GM19023 (cell line): ENCODE data around the gene EVI5L.

Experiments used
- ATAC-seq: cut with Tn5 transposase; IDR thresholded peaks from one replicate; pipeline ENCODE4 v1.9.1; 2021; ENCODE audit warnings: mild to moderate bottlenecking, moderate library complexity; ENCODE audit not compliant: unreplicated experiment

The EVI5L gene

GRCh38 chr19:7910321-7911161 is 80.5 kb downstream of the EVI5L start:
- ATAC-seq, result no peak

GRCh38 chr19:7911508-7912143 is 81.6 kb downstream of the EVI5L start:
- ATAC-seq, result no peak

DNA sequence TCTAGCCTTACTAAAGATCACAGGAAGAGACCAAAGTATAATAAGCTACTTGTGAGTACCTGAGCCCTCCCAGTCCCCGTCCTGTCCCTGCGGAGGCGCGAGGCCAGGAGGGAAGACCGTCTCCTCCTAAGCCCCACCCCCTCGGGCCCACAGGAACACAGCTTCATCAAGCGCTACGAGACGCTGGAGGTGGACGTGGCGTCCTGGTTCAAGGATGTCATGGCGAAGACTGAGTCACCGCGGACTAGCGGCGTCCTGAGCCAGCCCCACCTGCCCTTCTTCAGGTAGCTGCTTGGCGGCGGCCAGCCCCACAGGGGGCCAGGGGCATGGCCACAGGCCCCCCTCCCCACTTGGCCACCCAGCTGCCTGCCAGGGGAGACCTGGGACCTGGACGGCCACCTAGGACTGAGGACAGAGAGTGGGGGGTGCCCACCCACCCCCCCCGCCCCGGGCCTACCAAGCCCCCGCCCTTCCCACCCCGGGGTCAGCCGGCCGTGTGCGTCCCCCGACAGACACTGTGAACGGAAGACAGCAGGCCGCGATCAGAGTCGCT is 82.2 kb downstream of the EVI5L start:
- ATAC-seq, result no peak

DNA sequence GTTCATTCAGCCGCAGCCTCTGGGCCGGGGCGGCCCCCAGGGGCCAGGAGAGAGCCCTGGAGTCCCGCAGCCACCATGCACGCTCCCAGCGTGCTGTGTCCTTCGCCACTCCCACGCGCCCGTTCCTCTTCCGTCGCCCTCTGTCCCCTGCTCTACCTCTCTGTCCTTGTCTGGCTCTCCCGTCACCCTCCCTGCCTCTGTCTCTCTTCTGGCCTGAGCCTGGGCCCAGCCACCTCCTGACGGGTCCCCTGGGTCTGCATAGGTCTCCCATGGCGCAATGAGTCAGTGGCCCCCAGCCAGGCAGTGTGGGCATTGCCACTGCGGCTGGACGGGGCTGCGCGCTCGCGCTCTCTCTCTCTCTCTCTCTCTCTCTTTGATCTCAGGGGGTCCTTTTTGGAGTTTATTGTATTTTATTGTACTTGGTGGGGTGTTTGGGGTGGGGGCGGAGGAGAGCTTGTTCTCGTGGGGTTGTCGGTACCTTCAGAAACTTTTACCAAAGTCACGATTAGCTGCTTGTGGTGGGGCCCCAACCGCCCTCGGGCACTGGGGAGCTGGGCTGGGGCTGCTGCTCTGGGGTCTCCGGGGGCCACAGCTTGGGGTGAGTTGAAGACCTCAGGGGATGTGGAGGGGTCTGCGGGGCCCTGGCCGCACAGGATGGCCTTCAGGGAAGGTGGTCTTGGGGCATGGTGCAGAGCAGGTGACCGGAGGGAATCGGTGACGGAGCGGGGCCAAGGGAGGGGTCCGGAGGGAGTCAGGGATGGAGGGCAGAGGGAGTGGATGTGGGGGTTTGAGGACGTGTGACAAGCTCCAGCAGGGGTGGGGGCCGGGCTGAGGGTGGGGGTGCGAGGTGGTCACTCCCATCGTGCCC is 82.9 kb downstream of the EVI5L start:
- ATAC-seq, result no peak

- no peak for ATAC-seq
These were observed 83.6 kb downstream of the EVI5L start for GRCh38 chr19:7913652-7914051.

GRCh38 chr19:7914099-7914498 is 84.1 kb downstream of the EVI5L start:
- ATAC-seq, result no peak
